Stimulated activated CD8-positive, alpha-beta memory T cell treated with anti-CD3 and anti-CD28 coated beads, Interleukin-12 subunit alpha, Interleukin-12 subunit beta, amount 100 ng/mL, for 4 hours (primary cell): ENCODE data around the gene TMC5.

Experiments
- DNase-seq: peaks from one replicate; pipeline ENCODE4 v3.0.0-alpha.2; 2020; ENCODE audit warnings: low read depth

Gene TMC5

GRCh38 chr16:19507867-19508266 lies 90.2 kb downstream of the TMC5 start:
- DNase-seq = no peak

- no peak for DNase-seq
These were observed 94.6 kb downstream of the TMC5 start for GRCh38 chr16:19512297-19512696.

GRCh38 chr16:19513377-19514053 lies 95.8 kb downstream of the TMC5 start:
- no peak for DNase-seq

DNA sequence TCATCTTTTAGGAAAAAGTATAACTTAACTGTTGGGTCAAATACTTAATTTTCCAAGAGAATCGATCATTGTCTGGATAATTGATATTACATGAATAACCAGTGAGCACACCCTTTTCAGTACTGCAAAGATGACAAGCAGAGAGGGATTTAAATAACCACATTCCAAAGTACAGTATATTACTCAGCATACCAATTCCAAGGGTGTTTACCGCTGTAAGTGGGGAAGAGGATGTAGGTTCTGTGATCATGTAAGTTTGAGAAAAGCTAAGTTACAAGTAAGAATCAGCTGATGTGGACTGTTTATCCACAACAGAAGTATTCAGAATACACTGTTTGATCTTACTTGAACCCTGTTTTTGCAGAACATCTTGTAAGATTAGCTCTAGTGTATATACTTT lies 98.1 kb downstream of the TMC5 start:
- DNase-seq = no peak

DNA sequence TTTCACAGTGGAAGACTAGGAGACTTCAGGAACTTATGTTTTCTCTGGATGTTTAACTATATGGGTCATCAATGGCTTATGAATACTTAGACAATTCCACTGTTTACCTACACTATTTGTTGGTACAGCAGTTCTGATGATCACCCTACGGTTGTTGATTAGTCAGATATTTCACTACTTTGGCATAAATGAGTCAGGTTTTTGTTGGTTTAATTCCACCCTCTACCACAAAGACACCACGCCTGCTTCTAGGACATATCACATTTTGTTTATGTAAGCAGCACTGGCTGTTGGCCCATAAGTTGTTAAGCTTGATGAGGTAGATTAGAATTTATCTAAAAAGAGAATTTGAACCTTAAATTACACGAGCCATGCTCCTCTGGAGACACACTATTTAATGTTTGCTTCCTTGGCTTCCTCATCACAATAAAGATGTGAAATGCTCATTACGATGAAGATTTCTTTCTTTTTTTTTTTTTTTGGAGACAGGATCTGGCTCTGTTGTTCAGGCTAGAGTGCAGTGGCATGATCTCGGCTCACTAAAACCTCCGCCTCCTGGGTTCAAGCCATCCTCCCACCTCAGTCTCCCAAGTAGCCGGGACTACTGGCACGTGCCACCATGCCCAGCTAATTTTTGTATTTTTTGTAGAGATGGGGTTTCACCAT lies 99.9 kb downstream of the TMC5 start:
- DNase-seq = no peak

- no peak for DNase-seq
These were observed 100.7 kb downstream of the TMC5 start for GRCh38 chr16:19518388-19518787.

GRCh38 chr16:19520861-19521331 lies 103.2 kb downstream of the TMC5 start:
- no peak for DNase-seq

DNA sequence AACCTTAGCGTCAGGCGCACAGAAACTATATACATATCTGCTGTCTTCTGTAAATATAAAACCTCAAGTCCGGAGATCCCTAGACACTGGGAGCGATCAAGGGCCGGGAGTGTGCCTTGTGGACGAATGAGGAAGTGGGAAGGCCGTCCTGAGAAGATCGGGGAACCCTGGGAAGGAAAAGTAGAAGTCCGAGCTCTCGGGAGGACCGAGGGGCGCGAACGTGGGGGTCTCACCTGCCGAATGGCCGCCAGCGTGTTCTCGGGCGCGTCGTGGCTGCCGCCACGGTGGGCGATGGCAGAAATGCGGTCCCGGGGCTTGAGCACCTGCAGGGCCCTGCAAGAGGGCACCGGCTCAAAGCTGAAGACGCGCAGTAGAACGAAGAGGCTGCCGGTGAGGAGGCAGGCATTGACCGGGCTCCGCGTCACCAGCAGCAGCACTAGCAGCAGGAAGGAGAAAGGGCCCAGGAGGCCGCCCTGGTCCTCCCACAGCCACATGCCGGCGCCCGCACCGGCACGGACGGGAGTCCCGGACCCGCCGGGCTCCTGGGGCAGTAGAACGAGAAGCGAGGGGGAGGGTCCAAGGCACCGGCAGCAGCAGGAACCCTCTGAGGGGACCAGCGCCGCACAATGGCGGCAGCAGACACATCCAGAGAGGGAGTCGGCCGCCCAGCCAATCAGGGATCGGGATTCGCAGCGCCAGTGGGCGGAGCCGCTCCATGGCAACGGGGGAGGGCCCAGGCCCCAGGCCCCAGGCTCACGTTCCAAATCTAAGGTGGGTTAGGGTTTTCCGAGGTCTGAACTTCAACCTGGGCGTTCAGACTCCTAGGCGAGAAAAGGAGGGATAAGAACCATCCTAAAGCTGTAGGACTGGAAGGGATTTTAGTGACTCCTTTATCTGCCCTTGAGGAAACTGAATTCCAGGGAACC lies 104.1 kb downstream of the TMC5 start, which contains the start of gene GDE1:
TSS of gene GDE1 (minus strand) at position 628 of the 926 bp plus-strand sequence. CDS start at position 494, 134 bp downstream.
- DNase-seq = peak; percentile 90

GRCh38 chr16:19522397-19522732 lies 104.7 kb downstream of the TMC5 start:
- DNase-seq = no peak

GRCh38 chr16:19522760-19523159 lies 105.1 kb downstream of the TMC5 start:
- no peak for DNase-seq

GRCh38 chr16:19523184-19523558 lies 105.5 kb downstream of the TMC5 start:
- DNase-seq = no peak

DNA sequence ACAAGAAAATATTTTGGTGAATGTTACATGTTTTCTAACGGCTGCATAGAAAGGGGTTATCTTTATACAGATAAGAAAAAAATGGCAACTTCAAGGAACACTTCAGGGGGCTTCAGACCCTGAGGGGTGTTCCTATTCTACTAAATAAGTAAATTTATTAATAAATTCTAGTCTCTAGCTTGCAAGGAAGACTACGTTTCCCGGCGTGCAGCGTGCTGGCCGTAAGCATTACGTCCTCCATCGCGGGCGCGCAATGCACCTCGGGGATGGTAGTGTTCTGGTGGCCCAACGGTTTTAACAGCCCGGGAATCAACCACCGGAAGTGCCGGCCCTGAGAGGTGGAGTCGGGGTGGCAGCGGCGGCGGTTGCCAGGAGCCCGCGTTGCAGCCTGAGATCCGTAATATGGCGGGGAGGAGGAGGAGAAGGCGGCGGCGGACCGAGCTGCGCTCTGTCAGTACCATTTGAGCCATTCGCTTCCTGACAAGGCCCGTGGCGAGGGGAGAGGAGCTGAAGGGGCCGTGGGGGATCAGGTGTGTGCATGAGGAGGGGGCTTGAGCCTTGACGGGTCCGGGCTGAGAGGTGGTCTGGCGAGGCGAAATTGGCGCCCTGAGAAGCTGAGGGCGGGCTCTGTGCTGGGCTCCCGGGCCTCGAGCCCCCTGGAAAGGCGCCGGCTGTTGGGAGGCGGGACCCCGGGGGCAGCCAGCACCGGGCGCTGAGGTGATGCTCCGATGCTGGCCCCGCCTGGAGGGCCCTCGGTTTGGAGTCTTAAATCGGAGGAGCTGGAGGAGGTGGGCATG lies 106.1 kb downstream of the TMC5 start, which contains the start of gene CCP110:
TSS of gene CCP110 (plus strand) at position 384 of the 797 bp plus-strand sequence. CDS start 3,940 bp downstream, outside the sequence.
- DNase-seq = peak; percentile 89

- no peak for DNase-seq
These were observed 106.6 kb downstream of the TMC5 start for GRCh38 chr16:19524356-19524615.

DNA sequence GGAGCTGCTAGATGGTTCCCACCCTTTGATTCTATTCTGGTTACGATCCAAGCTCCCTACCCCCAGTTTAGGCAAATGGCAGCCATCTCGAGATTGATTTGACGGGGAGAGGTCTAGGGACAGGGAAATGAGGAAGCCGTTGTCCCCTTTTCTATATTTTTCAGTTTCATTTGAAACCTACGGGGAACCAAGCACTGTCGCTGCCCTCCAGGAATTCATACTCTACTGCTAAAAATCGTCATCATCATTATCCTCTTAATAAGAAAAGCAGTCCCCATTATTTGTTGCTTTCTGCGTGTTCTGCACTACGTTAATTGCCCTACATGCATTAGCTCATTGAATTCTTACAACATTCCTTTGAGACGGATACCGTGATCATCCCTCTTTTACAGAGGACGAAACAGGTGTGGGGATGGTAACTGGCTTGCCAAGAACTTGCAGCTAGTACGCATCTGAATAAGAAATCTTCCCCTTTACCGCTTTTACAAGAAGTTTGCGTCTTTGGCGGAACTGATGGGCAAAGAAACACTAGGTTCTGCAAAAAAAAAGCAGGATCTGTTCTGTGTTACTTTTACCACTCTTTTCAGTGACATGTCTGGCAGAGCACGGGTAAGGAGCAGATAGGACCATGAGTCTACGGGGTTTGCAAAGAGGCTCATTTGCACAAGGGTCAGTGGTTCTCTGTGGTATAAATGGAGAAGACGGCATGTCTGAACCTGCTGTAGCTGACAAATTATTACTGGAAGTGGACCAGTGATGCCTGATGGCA lies 107.1 kb downstream of the TMC5 start:
- DNase-seq = no peak

- no peak for DNase-seq
These were observed 107.7 kb downstream of the TMC5 start for GRCh38 chr16:19525385-19525723.

- DNase-seq = no peak
These were observed 109.5 kb downstream of the TMC5 start for GRCh38 chr16:19527161-19527560.

DNA sequence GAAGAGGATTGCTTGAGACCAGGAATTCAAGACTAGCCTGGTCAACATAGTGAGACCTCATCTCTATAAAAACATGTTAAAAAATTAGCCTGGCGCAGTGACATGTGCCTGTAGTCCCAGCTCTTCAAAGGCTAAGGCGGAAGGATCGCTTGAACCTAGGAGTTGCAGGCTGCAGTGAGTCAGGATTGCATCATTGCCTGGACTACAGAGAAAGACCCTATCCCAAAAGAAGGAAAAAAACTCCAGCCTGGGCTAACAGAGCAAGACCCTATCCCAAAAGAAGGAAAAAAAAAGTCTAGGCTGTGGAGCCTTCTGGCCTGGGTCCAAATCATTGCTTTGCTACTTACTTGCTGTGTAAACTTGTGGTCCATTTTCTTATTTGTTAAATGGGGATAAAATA lies 111.0 kb downstream of the TMC5 start:
- DNase-seq = no peak

- DNase-seq = no peak
These were observed 114.9 kb downstream of the TMC5 start for GRCh38 chr16:19532601-19533000.

- no peak for DNase-seq
These were observed 122.7 kb downstream of the TMC5 start for GRCh38 chr16:19540241-19540970.

- DNase-seq = no peak
These were observed 124.6 kb downstream of the TMC5 start for GRCh38 chr16:19542138-19542821.
